Body of pancreas (tissue), 4 donors: ENCODE data around the gene POLR1G. TPM values are rescaled to one million over a fixed set of nuclear protein-coding genes. Genes with fewer than 3 reads are reported as not detected.

Experiments used
- ATAC-seq: fragments of 150-250 bp; one replicate; pipeline ENCODE4 v1.9.1; 2016
- DNase-seq, 4 donors: peaks; one replicate each; pipeline ENCODE4 v3.0.0-alpha.2; 2019
- H3K27ac ChIP-seq, 4 donors: fragments of 200-600 bp; sonication (generic); 1 replicate in 3 of 4; 2 replicates in 1 of 4; pipeline versions ENCODE4 v1.5.1 to v1.6.1; 2016 to 2019; ENCODE audit warnings: mild to moderate bottlenecking in 1 of 4, mixed read lengths in 1 of 4, moderate library complexity in 1 of 4
- H3K27me3 ChIP-seq, 2 donors: fragments of 200-600 bp; sonication (generic); one replicate each; pipeline ENCODE4 v1.6.0; 2016; ENCODE audit warnings: mild to moderate bottlenecking in 1 of 2
- H3K36me3 ChIP-seq, 2 donors: fragments of 200-600 bp; sonication (generic); replicated peaks in 1 of 2; 2 replicates each; pipeline ENCODE4 v1.5.1; 2016; ENCODE audit warnings: low read depth in 2 of 2; ENCODE audit not compliant: insufficient read depth in 1 of 2
- H3K4me1 ChIP-seq: fragments of 200-600 bp; sonication (generic); one replicate; pipeline ENCODE4 v1.6.0; 2016
- H3K4me3 ChIP-seq, 2 donors: fragments of 200-600 bp; sonication (generic); 1 replicate in 1 of 2; 2 replicates in 1 of 2; pipeline ENCODE4 v1.5.1; 2016 to 2019
- H3K9me3 ChIP-seq, 3 donors: fragments of 200-600 bp; sonication (generic); 1 replicate in 2 of 3; 2 replicates in 1 of 3; pipeline ENCODE4 v1.5.1; 2016
- CTCF ChIP-seq, 7 experiments: fragments of 450-650 bp in 4 of 7; fragments of 200-600 bp in 3 of 7; sonication (generic) in 3 of 7; IDR thresholded peaks; one replicate each; pipeline ENCODE4 v1.5.1; 2016 to 2019; ENCODE audit warnings: antibody characterized with exemption in 7 of 7
- POLR2A ChIP-seq, 3 donors: fragments of 450-650 bp; IDR thresholded peaks; one replicate each; pipeline ENCODE4 v1.6.1; 2016; ENCODE audit warnings: antibody characterized with exemption in 3 of 3, mild to moderate bottlenecking in 2 of 3
- WGBS, 2 donors: methylation state at CpG; one replicate each; pipeline ENCODE4 v1.1.5; 2017; 5-methylcytosine and 5-hydroxymethylcytosine counted together
- intact Hi-C: fragments of 100-400 bp; cut with DNase I; formaldehyde crosslinking; loops from one replicate; pipeline ENCODE4 v1.15.1; 2023
- total RNA-seq, 2 donors: library from RNA; depleted of rRNA; stranded (reverse); fragments of >200 nt; gene quantifications; one replicate each; pipeline ENCODE4 v1.1.0, GENCODE V29; 2016

Gene POLR1G
- total RNA-seq, 2 donors from 2014 or later, result 1.8 to 2.0 TPM

- ATAC-seq (no peak), DNase-seq (no peak)
- WGBS, 2 donors, result 65 to 66% methylated on average over 2 of the region's 2 CpGs
- Histone ChIP-seq H3K27me3 (no peaks in the 10 kb centered on the region), H3K27ac (peak overlapping the region in 2 of 4 donors; percentile 89 to 92), H3K9me3 (no peaks in the 10 kb centered on the region), H3K4me3 (no peak overlapping the region), H3K36me3 (no peaks in the 10 kb centered on the region), H3K4me1 (peaks cover 27% of the 10 kb centered on the region)
- intact Hi-C loops, result no loop called here
- TF ChIP-seq POLR2A (IDR thresholded peaks at IDR 0.05) (no peak), CTCF (IDR thresholded peaks at IDR 0.05) (no peak)
These were observed 35.9 kb downstream of the POLR1G start for GRCh38 chr19:45442408-45442777.

GRCh38 chr19:45442778-45443461, 36.5 kb downstream of the POLR1G start:
- TF ChIP-seq POLR2A (IDR thresholded peaks at IDR 0.05) (no peak), CTCF (IDR thresholded peaks at IDR 0.05) (no peak)
- Histone ChIP-seq H3K4me1 (peaks cover 27% of the 10 kb centered on the region), H3K9me3 (no peaks in the 10 kb centered on the region), H3K4me3 (no peak overlapping the region), H3K27me3 (no peaks in the 10 kb centered on the region), H3K27ac (peak overlapping the region; percentile 28 to 92 (median 90)), H3K36me3 (no peaks in the 10 kb centered on the region)
- WGBS, 2 donors, result 9 to 11% methylated on average over 14 to 15 of the region's 15 CpGs
- intact Hi-C loops, result no loop called here
- DNase-seq, result peak in 2 of 4 donors; percentile 37 to 70
- ATAC-seq, result no peak

GRCh38 chr19:45443462-45444317, 37.2 kb downstream of the POLR1G start:
- Histone ChIP-seq H3K27ac (peak overlapping the region; percentile 85 to 92 (median 90)), H3K9me3 (no peaks in the 10 kb centered on the region), H3K27me3 (no peaks in the 10 kb centered on the region), H3K36me3 (no peaks in the 10 kb centered on the region), H3K4me1 (peaks cover 27% of the 10 kb centered on the region), H3K4me3 (peak overlapping the region in 1 of 2 donors; percentile 32)
- intact Hi-C loops, result no loop called here
- 1 to 2% methylated on average over 27 to 49 of the region's 49 CpGs for WGBS, 2 donors
- ATAC-seq (peak; percentile 81), DNase-seq (peak; percentile 94 to 97 (median 97))
- TF ChIP-seq POLR2A (IDR thresholded peaks at IDR 0.05), result peak; percentile 56 to 90 (median 87)
- TF ChIP-seq CTCF (IDR thresholded peaks at IDR 0.05), result no peak

- intact Hi-C loops, result no loop called here
- Histone ChIP-seq H3K9me3 (no peaks in the 10 kb centered on the region), H3K4me3 (peak overlapping the region in 1 of 2 donors; percentile 32), H3K4me1 (peaks cover 27% of the 10 kb centered on the region), H3K27ac (peak overlapping the region; percentile 85 to 92 (median 90)), H3K27me3 (no peaks in the 10 kb centered on the region), H3K36me3 (no peaks in the 10 kb centered on the region)
- ATAC-seq (peak; percentile 79), DNase-seq (peak; percentile 95 to 98 (median 96))
- TF ChIP-seq CTCF (IDR thresholded peaks at IDR 0.05), result no peak
- peak in 2 of 3 donors; percentile 11 to 19 for TF ChIP-seq POLR2A (IDR thresholded peaks at IDR 0.05)
- 10 to 19% methylated on average over 28 to 47 of the region's 47 CpGs for WGBS, 2 donors
These were observed 38.0 kb downstream of the POLR1G start for GRCh38 chr19:45444318-45445041.
